Measurements from ENCODE around the gene CROCC.
"Not testable (repeated sequence)": the region's sequence is repeated elsewhere in the genome, so short reads cannot be mapped to it uniquely, and the experiment has no call there.

The CROCC gene

GRCh38 chr1:16938351-16939321, 16.9 kb downstream of the CROCC start:
- no peaks in the 10 kb centered on the region for H3K9me3 ChIP-seq
- no peaks in the 10 kb centered on the region for H3K36me3 ChIP-seq
- H3K27me3 ChIP-seq, result no peaks in the 10 kb centered on the region
- no peaks in the 10 kb centered on the region for H3K4me1 ChIP-seq
- TF ChIP-seq CTCF (IDR thresholded peaks at IDR 0.05; ENCODE audit: low read depth, low read length), result no peak
- no peak for DNase-seq
- H3K4me3 ChIP-seq (ENCODE audit: low read depth, low read length), result no peak overlapping the region

GRCh38 chr1:16939386-16940180, 17.9 kb downstream of the CROCC start:
- DNase-seq; H3K4me3 ChIP-seq (ENCODE audit: low read depth, low read length); H3K36me3 ChIP-seq; H3K9me3 ChIP-seq; H3K4me1 ChIP-seq; H3K27me3 ChIP-seq: not testable (repeated sequence)

- H3K27me3 ChIP-seq, result no peaks in the 10 kb centered on the region
- no peak for TF ChIP-seq CTCF (IDR thresholded peaks at IDR 0.05; ENCODE audit: low read depth, low read length)
- no peaks in the 10 kb centered on the region for H3K4me1 ChIP-seq
- H3K9me3 ChIP-seq, result no peaks in the 10 kb centered on the region
- no peak overlapping the region for H3K4me3 ChIP-seq (ENCODE audit: low read depth, low read length)
- H3K36me3 ChIP-seq, result no peaks in the 10 kb centered on the region
- DNase-seq, result no peak
Measured at GRCh38 chr1:16944038-16944437, 22.3 kb downstream of the CROCC start.

- H3K27me3 ChIP-seq; H3K9me3 ChIP-seq; H3K4me3 ChIP-seq (ENCODE audit: low read depth, low read length); DNase-seq; H3K36me3 ChIP-seq; H3K4me1 ChIP-seq: not testable (repeated sequence)
Measured at GRCh38 chr1:16945512-16945911, 23.8 kb downstream of the CROCC start.

- not testable (repeated sequence) for H3K9me3 ChIP-seq; H3K27me3 ChIP-seq; DNase-seq; H3K4me1 ChIP-seq; H3K4me3 ChIP-seq (ENCODE audit: low read depth, low read length); H3K36me3 ChIP-seq
Measured at GRCh38 chr1:16946185-16946584, 24.5 kb downstream of the CROCC start.

GRCh38 chr1:16946646-16947045, 24.9 kb downstream of the CROCC start:
- no peaks in the 10 kb centered on the region for H3K36me3 ChIP-seq

GRCh38 chr1:16948282-16948891, 26.7 kb downstream of the CROCC start:
- DNase-seq, result peak; percentile 72
- not testable (repeated sequence) for H3K4me1 ChIP-seq, H3K9me3 ChIP-seq

More at GRCh38 chr1:16946646-16947045, 24.9 kb downstream of the CROCC start:
- DNase-seq, result no peak
- TF ChIP-seq CTCF (IDR thresholded peaks at IDR 0.05; ENCODE audit: low read depth, low read length), result no peak
- H3K4me1 ChIP-seq, result no peaks in the 10 kb centered on the region
- H3K27me3 ChIP-seq, result no peaks in the 10 kb centered on the region
- no peaks in the 10 kb centered on the region for H3K9me3 ChIP-seq
- no peak overlapping the region for H3K4me3 ChIP-seq (ENCODE audit: low read depth, low read length)

GRCh38 chr1:16949026-16949425, 27.3 kb downstream of the CROCC start:
- not testable (repeated sequence) for H3K27me3 ChIP-seq; H3K4me3 ChIP-seq (ENCODE audit: low read depth, low read length); DNase-seq; H3K36me3 ChIP-seq; H3K4me1 ChIP-seq; H3K9me3 ChIP-seq

More at GRCh38 chr1:16948282-16948891, 26.7 kb downstream of the CROCC start:
- H3K4me3 ChIP-seq (ENCODE audit: low read depth, low read length); H3K36me3 ChIP-seq; H3K27me3 ChIP-seq: not testable (repeated sequence)

GRCh38 chr1:16952376-16952775, 30.6 kb downstream of the CROCC start:
- not testable (repeated sequence) for H3K4me3 ChIP-seq (ENCODE audit: low read depth, low read length); H3K4me1 ChIP-seq; H3K9me3 ChIP-seq; H3K36me3 ChIP-seq; H3K27me3 ChIP-seq; DNase-seq
